Activated CD4-positive, alpha-beta T cell treated with anti-CD3 and anti-CD28 coated beads, Interleukin-2, amount 50 U/mL, for 48 hours (primary cell): Measurements from ENCODE around the gene GFRA1.

Experiments used
- DNase-seq, 2 experiments: peaks; one replicate each; pipeline ENCODE4 v3.0.0-alpha.2; 2020

Gene GFRA1

GRCh38 chr10:116272440-116273283 is at the start of gene GFRA1:
GFRA1 (minus strand) TSS chr10:116273206; CDS start chr10:116272029, 1,177 bp downstream.
- no peak for DNase-seq

GRCh38 chr10:116316503-116316902 is 43.5 kb upstream of the GFRA1 start:
- no peak for DNase-seq

- no peak for DNase-seq
Observed at GRCh38 chr10:116312548-116312947, 39.5 kb upstream of the GFRA1 start.

GRCh38 chr10:116311706-116312490 is 38.9 kb upstream of the GFRA1 start:
- no peak for DNase-seq

GRCh38 chr10:116311016-116311415 is 38.0 kb upstream of the GFRA1 start:
- DNase-seq, result no peak

- no peak for DNase-seq
Observed at GRCh38 chr10:116307455-116307854, 34.4 kb upstream of the GFRA1 start.

- DNase-seq, result no peak
Observed at GRCh38 chr10:116306847-116307246, 33.8 kb upstream of the GFRA1 start.

- no peak for DNase-seq
Observed at GRCh38 chr10:116304923-116305322, 31.9 kb upstream of the GFRA1 start.

- DNase-seq, result no peak
Observed at GRCh38 chr10:116300542-116300941, 27.5 kb upstream of the GFRA1 start.

GRCh38 chr10:116298586-116298985 is 25.6 kb upstream of the GFRA1 start:
- no peak for DNase-seq

GRCh38 chr10:116296291-116296721 is 23.3 kb upstream of the GFRA1 start:
- DNase-seq, result no peak

GRCh38 chr10:116292493-116292892 is 19.5 kb upstream of the GFRA1 start:
- no peak for DNase-seq

- DNase-seq, result no peak
Observed at GRCh38 chr10:116289652-116290051, 16.6 kb upstream of the GFRA1 start.

GRCh38 chr10:116287906-116288501 is 15.0 kb upstream of the GFRA1 start:
- DNase-seq, result peak in 1 of 2 experiments; percentile 25

GRCh38 chr10:116286626-116287200 is 13.7 kb upstream of the GFRA1 start:
- no peak for DNase-seq

GRCh38 chr10:116281775-116282174 is 8.8 kb upstream of the GFRA1 start:
- DNase-seq, result no peak

GRCh38 chr10:116278846-116279245 is 5.8 kb upstream of the GFRA1 start:
- DNase-seq, result no peak

GRCh38 chr10:116276981-116277380 is 4.0 kb upstream of the GFRA1 start:
- no peak for DNase-seq

GRCh38 chr10:116274064-116274904 is 1.3 kb upstream of the GFRA1 start:
- no peak for DNase-seq

GRCh38 chr10:116271593-116272439 is 1.2 kb downstream of the GFRA1 start:
- DNase-seq, result no peak
